Panc1 (cell line): ENCODE data around the gene KLF15. TPM values are rescaled to one million over a fixed set of nuclear protein-coding genes. Genes with fewer than 3 reads are reported as not detected.

Experiments
- ATAC-seq: fragments of 200-7000 bp; cut with Tn5 transposase; 2 replicates; pipeline ENCODE4 v1.9.1; 2020; ENCODE audit warnings: mild to moderate bottlenecking, moderate library complexity
- BruUV-seq: library from RNA; stranded (reverse); fragments of 400-500 nt; replicated peaks from 2 replicates; lab custom pipeline; 2021; lab: Mats Ljungman, UMichigan
- CTCF ChIA-PET: fragments of 300-600 bp; sonication (Branson Sonifier 250); formaldehyde crosslinking; loops from one replicate; lab custom pipeline; 2022; ENCODE audit warnings: antibody characterized with exemption; lab: Charles Lee
- POLR2A ChIA-PET: fragments of 300-600 bp; sonication (Branson Sonifier 250); formaldehyde crosslinking; loops from one replicate; lab custom pipeline; 2022; ENCODE audit warnings: antibody characterized with exemption; lab: Charles Lee
- DNase-seq: peaks from one replicate; pipeline ENCODE4 v3.0.0-alpha.2; 2010; ENCODE audit warnings: low read depth, low spot score
- H3K27ac ChIP-seq: 2 replicates; pipeline ENCODE4 v1.5.1; 2011; ENCODE audit warnings: mild to moderate bottlenecking, low read length, inconsistent platforms
- H3K27me3 ChIP-seq: fragments of 200-500 bp; sonication (Bioruptor generic); 2 replicates; pipeline ENCODE4 v1.6.0; 2014; ENCODE audit warnings: low read length, inconsistent platforms; ENCODE audit not compliant: control insufficient read depth, insufficient read depth
- H3K36me3 ChIP-seq: fragments of 200-500 bp; sonication (Bioruptor generic); 2 replicates; pipeline ENCODE4 v1.5.1; 2014; ENCODE audit warnings: inconsistent platforms, mild to moderate bottlenecking, low read length, moderate library complexity; ENCODE audit not compliant: control insufficient read depth, insufficient read depth
- H3K4me1 ChIP-seq: 2 replicates; pipeline ENCODE4 v1.5.1; 2011; ENCODE audit warnings: inconsistent platforms, mild to moderate bottlenecking, low read length, moderate library complexity; ENCODE audit not compliant: control insufficient read depth, insufficient read depth
- H3K4me3 ChIP-seq, 2 experiments: 2 replicates each; pipeline ENCODE4 v1.5.1; 2011 to 2012; ENCODE audit warnings: low read depth in 2 of 2, low read length in 2 of 2, mild to moderate bottlenecking in 2 of 2, inconsistent platforms in 1 of 2, moderate library complexity in 1 of 2
- H3K9me3 ChIP-seq: fragments of 200-500 bp; sonication (Bioruptor generic); 2 replicates; pipeline ENCODE4 v1.5.1; 2014; ENCODE audit warnings: low read depth, mild to moderate bottlenecking, inconsistent platforms, low read length, moderate library complexity; ENCODE audit not compliant: control insufficient read depth, insufficient read depth
- CTCF ChIP-seq: fragments of 450-650 bp; IDR thresholded peaks from 2 replicates; pipeline ENCODE4 v1.5.1; 2017; ENCODE audit warnings: mild to moderate bottlenecking
- POLR2AphosphoS5 ChIP-seq: IDR thresholded peaks from 2 replicates; pipeline ENCODE4 v1.6.1; 2012; ENCODE audit warnings: mild to moderate bottlenecking, low read depth, low read length, moderate library complexity
- REST ChIP-seq, 2 experiments: IDR thresholded peaks; 2 replicates each; pipeline ENCODE4 v1.6.1; 2011 to 2012; ENCODE audit warnings: low read depth in 2 of 2, control low read depth in 1 of 2, low read length in 1 of 2, mild to moderate bottlenecking in 1 of 2, moderate library complexity in 1 of 2; ENCODE audit not compliant: insufficient read depth in 1 of 2
- SIN3A ChIP-seq: IDR thresholded peaks from 2 replicates; pipeline ENCODE4 v1.6.1; 2012; ENCODE audit warnings: low read depth, mild to moderate bottlenecking, low read length, moderate library complexity, borderline replicate concordance; ENCODE audit not compliant: insufficient read depth
- TCF7L2 ChIP-seq: IDR thresholded peaks from 2 replicates; pipeline ENCODE4 v1.6.1; 2011; ENCODE audit warnings: mild to moderate bottlenecking, low read depth, low read length, inconsistent platforms
- in situ Hi-C: cut with HindIII; loops from 2 replicates; pipeline ENCODE4 v1.10.0; 2016; ENCODE audit warnings: low sequenced_read_pairs, low pct_unique_long_range_greater_than_20kb
- intact Hi-C: fragments of 100-400 bp; cut with micrococcal nuclease; formaldehyde crosslinking; loops from one replicate; pipeline ENCODE4 v1.10.0; 2022; ENCODE audit not compliant: unreplicated experiment
- total RNA-seq: library from RNA; stranded (reverse); gene quantifications from one replicate; pipeline ENCODE4 v1.2.1, GENCODE V29; 2021; ENCODE audit not compliant: unreplicated experiment

Gene KLF15
- total RNA-seq, 1 experiment from 2014 or later, result 0.10 TPM

GRCh38 chr3:126349611-126350501 is 7.4 kb downstream of the KLF15 start:
- intact Hi-C loops (no loop called here), in situ Hi-C loops (no loop called here)
- ATAC-seq (no peak), DNase-seq (no peak)
- no peaks in the 10 kb centered on the region for H3K36me3 ChIP-seq
- no peak overlapping the region for H3K27ac ChIP-seq
- ChIA-PET CTCF (no interaction called here), POLR2A (no interaction called here)
- no peaks in the 10 kb centered on the region for H3K9me3 ChIP-seq
- no peaks in the 10 kb centered on the region for H3K27me3 ChIP-seq
- no peaks in the 10 kb centered on the region for H3K4me1 ChIP-seq
- no peak overlapping the region for H3K4me3 ChIP-seq
- no peak for TF ChIP-seq CTCF
- TF ChIP-seq POLR2AphosphoS5, result no peak
- TF ChIP-seq SIN3A, result no peak
- TF ChIP-seq TCF7L2, result no peak
- TF ChIP-seq REST (IDR thresholded peaks at IDR 0.05; ENCODE audit: insufficient read depth in 1 of 2, low read depth in 2 of 2, low read length in 1 of 2), result no peak
- BruUV-seq, result no TSS peak

GRCh38 chr3:126349071-126349470 is 8.1 kb downstream of the KLF15 start:
- ChIA-PET POLR2A (no interaction called here), CTCF (no interaction called here)
- in situ Hi-C loops, result no loop called here
- TF ChIP-seq POLR2AphosphoS5, result no peak
- TF ChIP-seq TCF7L2, result no peak
- no peak for TF ChIP-seq CTCF
- no peak for TF ChIP-seq REST (IDR thresholded peaks at IDR 0.05; ENCODE audit: insufficient read depth in 1 of 2, low read depth in 2 of 2, low read length in 1 of 2)
- TF ChIP-seq SIN3A, result no peak
- DNase-seq (no peak), ATAC-seq (no peak)
- Histone ChIP-seq H3K4me3 (no peak overlapping the region), H3K9me3 (no peaks in the 10 kb centered on the region), H3K27me3 (no peaks in the 10 kb centered on the region), H3K36me3 (no peaks in the 10 kb centered on the region), H3K4me1 (no peaks in the 10 kb centered on the region), H3K27ac (no peak overlapping the region)
- intact Hi-C loops, result no loop called here
- no TSS peak for BruUV-seq
